ENCODE data around the gene ILKAP. TPM values are rescaled to one million over a fixed set of nuclear protein-coding genes. Genes with fewer than 3 reads are reported as not detected.

The ILKAP gene
- polyA plus RNA-seq, 3 donors = 23.2 to 44.2 (median 29.3) TPM

DNA sequence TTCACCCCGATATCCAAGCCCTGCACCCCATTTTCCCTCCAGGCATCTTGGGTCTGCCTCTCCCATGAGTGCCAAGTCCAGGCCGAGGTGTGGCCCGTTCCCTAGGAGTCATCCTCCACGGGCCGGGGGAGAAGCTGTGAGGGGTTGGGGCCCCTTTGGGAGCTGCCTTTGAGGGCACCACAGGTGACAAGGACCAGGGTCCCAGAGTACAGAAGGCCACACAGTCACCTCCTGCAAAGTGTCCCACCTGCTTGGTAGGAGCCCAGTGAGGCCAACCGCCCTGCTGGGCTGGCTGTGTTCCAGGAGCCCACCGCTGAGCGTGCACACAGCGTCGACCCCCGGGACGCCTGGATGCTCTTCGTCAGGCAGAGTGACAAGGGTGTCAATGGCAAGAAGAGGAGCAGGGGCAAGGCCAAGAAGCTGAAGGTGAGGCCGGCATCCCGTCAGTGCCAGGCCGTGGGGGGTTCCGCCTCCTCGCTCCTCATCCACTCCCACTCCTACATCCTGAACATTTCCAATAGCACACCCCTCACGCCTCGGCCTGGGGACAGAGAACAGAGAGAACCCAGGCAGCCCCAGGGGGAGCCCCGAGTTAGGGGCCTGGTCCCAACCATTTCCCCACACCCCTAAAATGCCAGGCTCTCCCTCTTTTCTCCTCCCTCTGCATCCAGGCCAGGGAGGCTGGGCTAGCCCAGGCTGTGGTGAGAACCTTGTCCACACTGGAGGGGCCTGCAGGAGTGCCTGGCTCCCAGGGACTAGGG lies 42.0 kb downstream of the ILKAP start:
- 93% methylated on average over 14 of the region's 21 CpGs for WGBS (ENCODE audit: insufficient coverage)
- H3K36me3 ChIP-seq (replicated peaks in 1 of 2; ENCODE audit: control insufficient read depth in 1 of 2, insufficient read depth in 2 of 2, low read length in 2 of 2) = no peaks in the 10 kb centered on the region
- Mint-ChIP-seq H3K4me3 (no peak overlapping the region), H3K27me3 (ENCODE audit: low read depth in 3 of 3) (peaks cover 53 to 79% (median 64%) of the 10 kb centered on the region in 3 donors), H3K27ac (no peak overlapping the region), H3K4me1 (peaks cover 15% of the 10 kb centered on the region), H3K36me3 (peaks cover 0 to 4% of the 10 kb centered on the region in 2 donors), H3K9me3 (peaks cover 0 to 14% (median 0%) of the 10 kb centered on the region in 7 donors)
- H3K27ac ChIP-seq (ENCODE audit: low read depth in 1 of 2, low read length in 2 of 2) = no peak overlapping the region
- H3K4me3 ChIP-seq (replicated peaks in 1 of 3; ENCODE audit: low read depth in 2 of 3, low read length in 3 of 3) = no peak overlapping the region
- TF ChIP-seq, protein P1, sequence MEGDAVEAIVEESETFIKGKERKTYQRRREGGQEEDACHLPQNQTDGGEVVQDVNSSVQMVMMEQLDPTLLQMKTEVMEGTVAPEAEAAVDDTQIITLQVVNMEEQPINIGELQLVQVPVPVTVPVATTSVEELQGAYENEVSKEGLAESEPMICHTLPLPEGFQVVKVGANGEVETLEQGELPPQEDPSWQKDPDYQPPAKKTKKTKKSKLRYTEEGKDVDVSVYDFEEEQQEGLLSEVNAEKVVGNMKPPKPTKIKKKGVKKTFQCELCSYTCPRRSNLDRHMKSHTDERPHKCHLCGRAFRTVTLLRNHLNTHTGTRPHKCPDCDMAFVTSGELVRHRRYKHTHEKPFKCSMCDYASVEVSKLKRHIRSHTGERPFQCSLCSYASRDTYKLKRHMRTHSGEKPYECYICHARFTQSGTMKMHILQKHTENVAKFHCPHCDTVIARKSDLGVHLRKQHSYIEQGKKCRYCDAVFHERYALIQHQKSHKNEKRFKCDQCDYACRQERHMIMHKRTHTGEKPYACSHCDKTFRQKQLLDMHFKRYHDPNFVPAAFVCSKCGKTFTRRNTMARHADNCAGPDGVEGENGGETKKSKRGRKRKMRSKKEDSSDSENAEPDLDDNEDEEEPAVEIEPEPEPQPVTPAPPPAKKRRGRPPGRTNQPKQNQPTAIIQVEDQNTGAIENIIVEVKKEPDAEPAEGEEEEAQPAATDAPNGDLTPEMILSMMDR (IDR thresholded peaks at IDR 0.05) = no peak
- no peak for DNase-seq
- H3K79me2 ChIP-seq (ENCODE audit: insufficient read depth, low read length) = no peaks in the 10 kb centered on the region
- H4K20me1 ChIP-seq (ENCODE audit: insufficient read depth, low read length) = no peaks in the 10 kb centered on the region
- H3K9ac ChIP-seq (ENCODE audit: insufficient read depth, low read length, poor library complexity, severe bottlenecking) = no peak overlapping the region
- H3K9me3 ChIP-seq (replicated peaks in 1 of 2; ENCODE audit: control insufficient read depth in 1 of 2, insufficient read depth in 1 of 2, low read length in 2 of 2) = peaks cover 0 to 7% of the 10 kb centered on the region in 2 donors
- no peak overlapping the region for H2AFZ ChIP-seq (ENCODE audit: insufficient read depth, low read depth, low read length, poor library complexity, severe bottlenecking)
- peaks cover 7 to 8% of the 10 kb centered on the region in 2 donors for H3K4me1 ChIP-seq (ENCODE audit: control insufficient read depth in 1 of 2, insufficient read depth in 2 of 2, low read length in 2 of 2)
- intact Hi-C loops (cut with micrococcal nuclease) = no loop called here
- H3K4me2 ChIP-seq (replicated peaks; ENCODE audit: extremely low read depth, low read length, poor library complexity, severe bottlenecking) = no peak overlapping the region
- H3K27me3 ChIP-seq (ENCODE audit: control insufficient read depth in 2 of 2, insufficient read depth in 2 of 2, low read length in 2 of 2) = peaks cover 7 to 61% of the 10 kb centered on the region in 2 donors

DNA sequence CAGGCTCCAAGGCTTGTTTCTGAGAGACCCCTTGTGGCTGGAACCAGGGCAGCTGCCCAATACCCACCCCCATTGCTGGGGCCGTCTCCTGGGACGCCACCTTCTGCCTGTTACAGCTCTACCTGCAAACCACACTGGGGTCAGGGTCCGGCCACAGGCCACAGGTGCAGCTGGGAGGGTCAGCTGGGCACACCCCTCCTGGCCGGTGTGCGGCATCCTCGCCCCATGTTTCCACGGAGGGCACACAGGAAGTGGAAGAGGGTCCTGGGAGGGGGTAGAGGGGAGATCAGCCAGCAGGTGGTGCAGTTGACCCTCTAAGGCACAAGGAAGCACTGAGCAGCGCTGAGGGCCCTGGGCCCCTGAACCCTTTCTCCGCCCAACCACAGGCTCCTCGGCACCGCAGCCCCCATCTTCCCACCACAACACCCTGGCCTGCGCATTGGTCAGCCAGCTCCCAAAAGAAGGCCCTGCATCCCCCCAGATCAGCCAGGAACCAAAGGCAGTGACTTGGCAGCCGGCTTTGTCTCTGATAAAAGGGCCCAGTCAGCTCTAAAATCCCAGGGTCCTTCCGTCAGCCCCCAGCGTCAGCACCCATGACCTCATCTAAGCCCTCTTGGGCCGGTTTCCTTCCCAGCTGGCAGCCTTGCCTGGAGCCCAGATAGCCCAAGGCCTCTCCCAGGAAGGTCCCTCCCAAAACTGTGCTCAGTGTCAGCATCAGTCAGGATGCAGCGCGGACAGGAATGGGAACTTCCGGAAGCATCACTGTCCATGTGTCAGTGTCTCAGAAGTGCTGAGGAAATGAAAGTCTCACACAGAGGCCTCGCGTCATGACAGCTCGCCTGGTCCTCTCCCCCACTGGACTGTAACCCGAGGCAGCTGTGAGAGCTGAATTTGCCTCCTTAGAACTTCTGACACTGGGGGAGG lies 43.0 kb downstream of the ILKAP start:
- no peak overlapping the region for H3K4me3 ChIP-seq (replicated peaks in 1 of 3; ENCODE audit: low read depth in 2 of 3, low read length in 3 of 3)
- no peaks in the 10 kb centered on the region for H4K20me1 ChIP-seq (ENCODE audit: insufficient read depth, low read length)
- H3K27ac Mint-ChIP-seq = no peak overlapping the region
- TF ChIP-seq, protein P1 (IDR thresholded peaks at IDR 0.05) = no peak
- no peaks in the 10 kb centered on the region for H3K79me2 ChIP-seq (ENCODE audit: insufficient read depth, low read length)
- H2AFZ ChIP-seq (ENCODE audit: insufficient read depth, low read depth, low read length, poor library complexity, severe bottlenecking) = no peak overlapping the region
- H3K36me3 Mint-ChIP-seq = peaks cover 0 to 4% of the 10 kb centered on the region in 2 donors
- H3K27me3 ChIP-seq (ENCODE audit: control insufficient read depth in 2 of 2, insufficient read depth in 2 of 2, low read length in 2 of 2) = peaks cover 7 to 61% of the 10 kb centered on the region in 2 donors
- H3K4me1 ChIP-seq (ENCODE audit: control insufficient read depth in 1 of 2, insufficient read depth in 2 of 2, low read length in 2 of 2) = peaks cover 7 to 8% of the 10 kb centered on the region in 2 donors
- WGBS (ENCODE audit: insufficient coverage) = 34% methylated on average over 15 of the region's 23 CpGs
- no peak overlapping the region for H3K9ac ChIP-seq (ENCODE audit: insufficient read depth, low read length, poor library complexity, severe bottlenecking)
- H3K9me3 Mint-ChIP-seq = peaks cover 0 to 14% (median 0%) of the 10 kb centered on the region in 7 donors
- H3K4me1 Mint-ChIP-seq = peaks cover 15% of the 10 kb centered on the region
- H3K27ac ChIP-seq (ENCODE audit: low read depth in 1 of 2, low read length in 2 of 2) = no peak overlapping the region
- H3K9me3 ChIP-seq (replicated peaks in 1 of 2; ENCODE audit: control insufficient read depth in 1 of 2, insufficient read depth in 1 of 2, low read length in 2 of 2) = peaks cover 0 to 7% of the 10 kb centered on the region in 2 donors
- no peaks in the 10 kb centered on the region for H3K36me3 ChIP-seq (replicated peaks in 1 of 2; ENCODE audit: control insufficient read depth in 1 of 2, insufficient read depth in 2 of 2, low read length in 2 of 2)
- DNase-seq = peak in 2 of 3 donors; percentile 11 to 56
- H3K27me3 Mint-ChIP-seq (ENCODE audit: low read depth in 3 of 3) = peaks cover 49 to 76% (median 63%) of the 10 kb centered on the region in 3 donors
- H3K4me2 ChIP-seq (replicated peaks; ENCODE audit: extremely low read depth, low read length, poor library complexity, severe bottlenecking) = no peak overlapping the region
- peak overlapping the region in 1 of 2 donors; percentile 35 for H3K4me3 Mint-ChIP-seq
- intact Hi-C loops (cut with micrococcal nuclease) = no loop called here

All from CD14-positive monocyte (primary cell).